Thyroid gland (tissue), 4 donors: ENCODE data around the gene HTRA3.

Experiments used
- CTCF ChIP-seq, 6 experiments: fragments of 200-600 bp in 3 of 6; fragments of 450-650 bp in 3 of 6; sonication (generic) in 3 of 6; IDR thresholded peaks; one replicate each; pipeline ENCODE4 v1.5.1; 2016 to 2019; ENCODE audit warnings: antibody characterized with exemption in 6 of 6, mild to moderate bottlenecking in 2 of 6, inconsistent platforms in 1 of 6, moderate library complexity in 1 of 6
- POLR2A ChIP-seq, 2 donors: fragments of 450-650 bp; IDR thresholded peaks; one replicate each; pipeline ENCODE4 v1.6.1; 2017; ENCODE audit warnings: antibody characterized with exemption in 2 of 2, mild to moderate bottlenecking in 2 of 2, moderate library complexity in 1 of 2

DNA sequence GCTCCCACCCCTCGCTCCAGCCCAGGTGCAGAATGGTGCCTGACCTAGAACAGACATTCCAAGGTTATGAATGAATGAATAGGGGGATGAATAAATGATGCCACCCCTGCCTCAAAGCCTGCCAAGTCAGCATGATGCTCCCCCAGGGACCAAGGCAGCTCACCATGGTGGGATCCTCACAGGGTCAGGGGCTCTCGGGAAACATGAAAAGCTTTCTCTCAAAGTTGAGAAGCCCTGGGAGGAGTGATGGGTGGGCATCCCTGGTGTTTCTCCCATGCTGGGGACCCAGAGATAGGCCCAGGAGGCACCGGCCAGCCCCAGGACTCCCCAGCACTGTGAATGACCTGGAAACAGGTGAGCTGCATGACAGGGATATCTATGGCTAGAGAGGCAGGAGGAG is 58.9 kb downstream of the HTRA3 start:
- no peak for TF ChIP-seq POLR2A (IDR thresholded peaks at IDR 0.05)
- TF ChIP-seq CTCF (IDR thresholded peaks at IDR 0.05) = no peak
